HG03175 (cell line): ENCODE data around the gene RNF214.

Source experiments
- ATAC-seq: cut with Tn5 transposase; IDR thresholded peaks from one replicate; pipeline ENCODE4 v1.9.1; 2021; ENCODE audit warnings: mild to moderate bottlenecking, moderate library complexity; ENCODE audit not compliant: unreplicated experiment

Gene RNF214

GRCh38 chr11:117212697-117213355, 19.6 kb upstream of the RNF214 start:
- ATAC-seq = no peak

GRCh38 chr11:117214404-117215110, 17.9 kb upstream of the RNF214 start:
- ATAC-seq = no peak

- no peak for ATAC-seq
Measured at GRCh38 chr11:117217141-117218084, 15.1 kb upstream of the RNF214 start.

- ATAC-seq = no peak
Measured at GRCh38 chr11:117218133-117218915, 14.1 kb upstream of the RNF214 start.

- ATAC-seq = no peak
Measured at GRCh38 chr11:117219001-117219400, 13.5 kb upstream of the RNF214 start.

- ATAC-seq = no peak
Measured at GRCh38 chr11:117219455-117219854, 13.0 kb upstream of the RNF214 start.

GRCh38 chr11:117219995-117220394, 12.5 kb upstream of the RNF214 start:
- no peak for ATAC-seq

- ATAC-seq = no peak
Measured at GRCh38 chr11:117220568-117220967, 11.9 kb upstream of the RNF214 start.

GRCh38 chr11:117220999-117221774, 11.3 kb upstream of the RNF214 start:
- no peak for ATAC-seq

- ATAC-seq = no peak
Measured at GRCh38 chr11:117221775-117222517, 10.5 kb upstream of the RNF214 start.

- ATAC-seq = no peak
Measured at GRCh38 chr11:117222991-117223740, 9.3 kb upstream of the RNF214 start.

GRCh38 chr11:117223741-117224689, 8.5 kb upstream of the RNF214 start:
- ATAC-seq = no peak

- ATAC-seq = no peak
Measured at GRCh38 chr11:117225553-117226170, 6.8 kb upstream of the RNF214 start.

GRCh38 chr11:117226388-117227385, 5.8 kb upstream of the RNF214 start:
- peak; percentile 52 for ATAC-seq

- no peak for ATAC-seq
Measured at GRCh38 chr11:117228091-117228490, 4.4 kb upstream of the RNF214 start.

GRCh38 chr11:117229411-117229810, 3.1 kb upstream of the RNF214 start:
- no peak for ATAC-seq
